PC-3 (cell line): ENCODE data around the gene SPRED1. TPM values are rescaled to one million over a fixed set of nuclear protein-coding genes. Genes with fewer than 3 reads are reported as not detected.

Experiments used
- ATAC-seq: fragments of 200-7000 bp; cut with Tn5 transposase; 2 replicates; pipeline ENCODE4 v1.9.1; 2020; ENCODE audit warnings: mild to moderate bottlenecking, moderate library complexity
- Bru-seq: library from RNA; stranded (reverse); fragments of 400-500 nt; gene quantifications from one replicate; lab custom pipeline; 2021; lab: Mats Ljungman, UMichigan
- BruChase-seq, 2 experiments: library from RNA; stranded (reverse); fragments of 400-500 nt; gene quantifications; one replicate each; lab custom pipeline; 2021; lab: Mats Ljungman, UMichigan
- BruUV-seq: library from RNA; stranded (reverse); fragments of 400-500 nt; replicated peaks from 2 replicates; lab custom pipeline; 2021; lab: Mats Ljungman, UMichigan
- CTCF ChIA-PET: fragments of 300-600 bp; sonication (Branson Sonifier 250); formaldehyde crosslinking; loops from one replicate; lab custom pipeline; 2022; ENCODE audit warnings: antibody characterized with exemption; lab: Charles Lee
- POLR2A ChIA-PET: fragments of 300-600 bp; sonication (Branson Sonifier 250); formaldehyde crosslinking; loops from one replicate; lab custom pipeline; 2022; ENCODE audit warnings: antibody characterized with exemption; ENCODE audit not compliant: unreplicated experiment; lab: Charles Lee
- DNase-seq: peaks from one replicate; pipeline ENCODE4 v3.0.0-alpha.2; 2015
- H2AFZ ChIP-seq: fragments of 300-600 bp; sonication (generic); 2 replicates; pipeline ENCODE4 v1.6.0; 2016; ENCODE audit warnings: antibody characterized with exemption, low read length
- H3F3A ChIP-seq: fragments of 300-600 bp; sonication (generic); one replicate; pipeline ENCODE4 v1.6.0; 2017; ENCODE audit warnings: antibody characterized with exemption, low read length, control low read depth, mild to moderate bottlenecking; ENCODE audit not compliant: unreplicated experiment
- H3K27ac ChIP-seq: fragments of 300-600 bp; sonication (generic); 2 replicates; pipeline ENCODE4 v1.5.1; 2016; ENCODE audit warnings: mild to moderate bottlenecking, low read length
- H3K27me3 ChIP-seq: fragments of 300-600 bp; sonication (generic); 2 replicates; pipeline ENCODE4 v1.6.1; 2016; ENCODE audit warnings: low read length, mixed read lengths
- H3K36me3 ChIP-seq: fragments of 300-600 bp; sonication (generic); 2 replicates; pipeline ENCODE4 v1.6.1; 2016; ENCODE audit warnings: low read depth, mixed run types, low read length, mixed read lengths
- H3K4me1 ChIP-seq: fragments of 300-600 bp; sonication (generic); 2 replicates; pipeline ENCODE4 v1.5.1; 2016; ENCODE audit warnings: low read length; ENCODE audit not compliant: insufficient read depth
- H3K4me2 ChIP-seq: fragments of 300-600 bp; sonication (generic); 2 replicates; pipeline ENCODE4 v1.6.0; 2016; ENCODE audit warnings: low read length
- H3K4me3 ChIP-seq: fragments of 300-600 bp; sonication (generic); 2 replicates; pipeline ENCODE4 v1.5.1; 2016; ENCODE audit warnings: mild to moderate bottlenecking, low read length, mixed read lengths
- H3K79me2 ChIP-seq: fragments of 300-600 bp; sonication (generic); 2 replicates; pipeline ENCODE4 v1.6.1; 2017; ENCODE audit warnings: low read length, mixed read lengths
- H3K9ac ChIP-seq: fragments of 300-600 bp; sonication (generic); 2 replicates; pipeline ENCODE4 v1.6.0; 2016; ENCODE audit warnings: mild to moderate bottlenecking, low read length
- H3K9me2 ChIP-seq: fragments of 300-600 bp; sonication (generic); replicated peaks from 2 replicates; pipeline ENCODE4 v1.6.1; 2016; ENCODE audit warnings: mixed run types, low read length, mixed read lengths
- H3K9me3 ChIP-seq: fragments of 300-600 bp; sonication (generic); 2 replicates; pipeline ENCODE4 v1.6.1; 2016; ENCODE audit warnings: low read length, mixed read lengths
- H4K20me1 ChIP-seq: fragments of 300-600 bp; sonication (generic); 2 replicates; pipeline ENCODE4 v1.6.1; 2016; ENCODE audit warnings: low read length, mixed read lengths
- EZH2 ChIP-seq: fragments of 300-600 bp; sonication (generic); IDR thresholded peaks from one replicate; pipeline ENCODE4 v1.6.1; 2017; ENCODE audit warnings: antibody characterized with exemption, mild to moderate bottlenecking, low read length; ENCODE audit not compliant: unreplicated experiment
- EZH2phosphoT487 ChIP-seq: fragments of 300-600 bp; sonication (generic); IDR thresholded peaks from 2 replicates; pipeline ENCODE4 v1.6.1; 2018; ENCODE audit warnings: mild to moderate bottlenecking, antibody characterized with exemption, low read length, borderline replicate concordance
- intact Hi-C: fragments of 100-400 bp; cut with micrococcal nuclease; formaldehyde crosslinking; loops from 2 replicates; pipeline ENCODE4 v1.9.0; 2023
- long read RNA-seq: library from polyadenylated mRNA; unstranded; transcript quantifications from one replicate; pipeline ENCODE4 v2.0.0, GENCODE V29; 2021; ENCODE audit not compliant: unreplicated experiment
- total RNA-seq: library from RNA; depleted of rRNA; stranded (reverse); fragments of >200 nt; gene quantifications from 2 replicates; pipeline ENCODE4 v1.2.3, GENCODE V29; 2014; rRNA removed
- TF ChIP-seq, protein P1 (sequence below): fragments of 300-600 bp; sonication (generic); conservative IDR thresholded peaks from 2 replicates; pipeline ENCODE4 v1.5.1; 2017; ENCODE audit warnings: antibody characterized with exemption, low read depth, mild to moderate bottlenecking, low read length

The SPRED1 gene
- 39.7 and 42.3 TPM in 2 replicates for total RNA-seq
- Bru-seq, nascent RNA = percentile 96 among the genes with signal in this experiment
- BruChase-seq, experiment 1, labeled RNA remaining after a 6-hour chase = percentile 91 among the genes with signal in this experiment
- percentile 94 among the genes with signal in this experiment for BruChase-seq, experiment 2, labeled RNA remaining after a 2-hour chase
- long read RNA-seq, full-length matches to known transcripts = 172 of 207 reads
- long read RNA-seq, partial matches to known transcripts = 10 of 207 reads
- long read RNA-seq, other reads (novel, unspliced or antisense) = 25 of 207 reads

DNA sequence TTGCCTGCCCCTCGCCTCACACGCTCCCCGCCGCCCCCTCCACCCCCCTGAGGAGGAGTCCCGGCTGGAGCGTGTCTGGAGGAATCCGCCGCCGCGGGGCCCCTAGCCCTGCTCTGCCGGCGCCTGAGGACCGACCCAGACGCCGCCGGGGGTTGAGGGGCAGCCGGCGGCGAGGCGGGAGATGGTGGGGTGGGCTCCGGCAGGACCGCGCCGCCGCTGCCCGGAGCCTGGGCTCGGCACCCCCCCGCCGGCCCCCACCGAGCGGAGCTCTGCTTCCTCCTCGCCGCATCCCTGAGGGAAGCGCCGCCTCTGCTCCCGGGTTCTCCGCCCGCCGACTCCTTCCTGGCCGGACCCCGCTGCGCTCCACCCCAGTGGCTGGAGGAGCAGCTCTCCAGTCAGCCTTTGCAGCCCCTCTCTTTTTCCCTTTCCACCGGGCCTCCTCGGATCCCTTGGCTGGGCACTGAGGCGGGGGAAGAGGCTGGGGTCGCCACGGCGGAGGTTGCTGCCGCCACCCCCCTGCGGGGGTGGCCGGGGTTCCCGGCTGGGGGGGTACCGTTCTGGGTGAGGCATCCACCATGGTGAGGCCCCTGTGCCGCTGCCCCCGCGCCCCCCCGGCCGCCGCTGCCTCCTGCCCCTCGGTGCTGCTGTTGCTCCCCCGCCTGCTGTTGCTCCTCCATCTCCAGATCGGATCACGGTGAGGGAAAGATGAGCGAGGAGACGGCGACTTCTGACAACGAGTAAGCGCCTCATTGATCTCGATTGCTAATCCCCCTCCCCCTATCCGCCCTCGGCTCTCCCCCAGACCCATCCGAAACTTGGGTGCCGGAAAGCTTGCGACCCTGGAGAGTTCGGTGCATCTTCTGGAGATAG, at the start of gene SPRED1:
Gene SPRED1 (plus strand): TSS at position 356 of the 870 bp plus-strand sequence. CDS start 350 bp downstream, at position 706.
- DNase-seq = peak; percentile 53
- no peaks in the 10 kb centered on the region for H3K9me3 ChIP-seq
- POLR2A ChIA-PET = interaction anchor here (0.6 to 1.4 kb wide), 12 partner anchors 33 to 257 kb away, joined by 3 to 9 read pairs (median 3); no protein-coding TSS in a partner anchor

GRCh38 chr15:38205526-38206272, 46.9 kb upstream of the SPRED1 start:
- peaks cover 37% of the 10 kb centered on the region for H3K4me1 ChIP-seq
- H3K9me3 ChIP-seq = no peaks in the 10 kb centered on the region
- no peak for ATAC-seq
- no peaks in the 10 kb centered on the region for H3F3A ChIP-seq
- H3K27me3 ChIP-seq = no peaks in the 10 kb centered on the region
- ChIA-PET POLR2A (no interaction called here), CTCF (no interaction called here)
- TF ChIP-seq EZH2phosphoT487 (no peak), EZH2 (no peak)
- TF ChIP-seq, protein P1, sequence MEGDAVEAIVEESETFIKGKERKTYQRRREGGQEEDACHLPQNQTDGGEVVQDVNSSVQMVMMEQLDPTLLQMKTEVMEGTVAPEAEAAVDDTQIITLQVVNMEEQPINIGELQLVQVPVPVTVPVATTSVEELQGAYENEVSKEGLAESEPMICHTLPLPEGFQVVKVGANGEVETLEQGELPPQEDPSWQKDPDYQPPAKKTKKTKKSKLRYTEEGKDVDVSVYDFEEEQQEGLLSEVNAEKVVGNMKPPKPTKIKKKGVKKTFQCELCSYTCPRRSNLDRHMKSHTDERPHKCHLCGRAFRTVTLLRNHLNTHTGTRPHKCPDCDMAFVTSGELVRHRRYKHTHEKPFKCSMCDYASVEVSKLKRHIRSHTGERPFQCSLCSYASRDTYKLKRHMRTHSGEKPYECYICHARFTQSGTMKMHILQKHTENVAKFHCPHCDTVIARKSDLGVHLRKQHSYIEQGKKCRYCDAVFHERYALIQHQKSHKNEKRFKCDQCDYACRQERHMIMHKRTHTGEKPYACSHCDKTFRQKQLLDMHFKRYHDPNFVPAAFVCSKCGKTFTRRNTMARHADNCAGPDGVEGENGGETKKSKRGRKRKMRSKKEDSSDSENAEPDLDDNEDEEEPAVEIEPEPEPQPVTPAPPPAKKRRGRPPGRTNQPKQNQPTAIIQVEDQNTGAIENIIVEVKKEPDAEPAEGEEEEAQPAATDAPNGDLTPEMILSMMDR = no peak
- no peak overlapping the region for H3K27ac ChIP-seq
- no peak overlapping the region for H2AFZ ChIP-seq
- DNase-seq = no peak
- no peak overlapping the region for H3K9ac ChIP-seq
- no peaks in the 10 kb centered on the region for H3K9me2 ChIP-seq
- no peaks in the 10 kb centered on the region for H3K79me2 ChIP-seq
- BruUV-seq = no TSS peak
- no peaks in the 10 kb centered on the region for H3K36me3 ChIP-seq
- no peaks in the 10 kb centered on the region for H4K20me1 ChIP-seq
- H3K4me3 ChIP-seq = no peak overlapping the region
- intact Hi-C loops = no loop called here
- H3K4me2 ChIP-seq = no peak overlapping the region

More for the DNA sequence above, at the start of gene SPRED1:
- Histone ChIP-seq H3K4me1 (peaks cover 36% of the 10 kb centered on the region), H3K36me3 (no peaks in the 10 kb centered on the region), H3K4me2 (peak within 1 kb of the TSS; percentile 93), H3K27me3 (no peaks in the 10 kb centered on the region), H3K79me2 (peaks cover 53% of the 10 kb centered on the region), H3F3A (peaks cover 7% of the 10 kb centered on the region), H3K9me2 (no peaks in the 10 kb centered on the region), H3K27ac (peak within 1 kb of the TSS; percentile 94), H2AFZ (peak within 1 kb of the TSS; percentile 83), H3K9ac (peak within 1 kb of the TSS; percentile 95), H3K4me3 (peak within 1 kb of the TSS; percentile 90), H4K20me1 (peaks cover 36% of the 10 kb centered on the region)
- BruUV-seq = no TSS peak
- CTCF ChIA-PET = interaction anchor here (1.7 kb wide), 1 partner anchor 180 kb away, joined by 6 read pairs; no protein-coding TSS in a partner anchor
- ATAC-seq = peak; percentile 37
- no peak for TF ChIP-seq EZH2
- TF ChIP-seq EZH2phosphoT487 = no peak
- TF ChIP-seq, protein P1 = no peak
- intact Hi-C loops = loop anchor here (1.0 to 5.0 kb wide), 2 partner anchors 123 to 160 kb away; no protein-coding TSS in a partner anchor
